Measurements from ENCODE around the gene PRKAR2B. TPM values are rescaled to one million over a fixed set of nuclear protein-coding genes. Genes with fewer than 3 reads are reported as not detected.

The PRKAR2B gene
- total RNA-seq, 1 donor from 2014 or later = 43.4 TPM

- Mint-ChIP-seq H3K36me3 (peaks cover 3% of the 10 kb centered on the region), H3K4me3 (no peak overlapping the region), H3K4me1 (peaks cover 3% of the 10 kb centered on the region), H3K27me3 (ENCODE audit: insufficient read depth, low read depth) (peaks cover 4% of the 10 kb centered on the region), H3K9me3 (peaks cover 11% of the 10 kb centered on the region), H3K27ac (peak overlapping the region; percentile 29)
- H3K4me2 ChIP-seq = no peak overlapping the region
- H3K27me3 ChIP-seq = no peaks in the 10 kb centered on the region
- no peak for TF ChIP-seq EZH2 (IDR thresholded peaks at IDR 0.05)
- TF ChIP-seq EZH2phosphoT487 (IDR thresholded peaks at IDR 0.05) = no peak
- TF ChIP-seq, protein P1, sequence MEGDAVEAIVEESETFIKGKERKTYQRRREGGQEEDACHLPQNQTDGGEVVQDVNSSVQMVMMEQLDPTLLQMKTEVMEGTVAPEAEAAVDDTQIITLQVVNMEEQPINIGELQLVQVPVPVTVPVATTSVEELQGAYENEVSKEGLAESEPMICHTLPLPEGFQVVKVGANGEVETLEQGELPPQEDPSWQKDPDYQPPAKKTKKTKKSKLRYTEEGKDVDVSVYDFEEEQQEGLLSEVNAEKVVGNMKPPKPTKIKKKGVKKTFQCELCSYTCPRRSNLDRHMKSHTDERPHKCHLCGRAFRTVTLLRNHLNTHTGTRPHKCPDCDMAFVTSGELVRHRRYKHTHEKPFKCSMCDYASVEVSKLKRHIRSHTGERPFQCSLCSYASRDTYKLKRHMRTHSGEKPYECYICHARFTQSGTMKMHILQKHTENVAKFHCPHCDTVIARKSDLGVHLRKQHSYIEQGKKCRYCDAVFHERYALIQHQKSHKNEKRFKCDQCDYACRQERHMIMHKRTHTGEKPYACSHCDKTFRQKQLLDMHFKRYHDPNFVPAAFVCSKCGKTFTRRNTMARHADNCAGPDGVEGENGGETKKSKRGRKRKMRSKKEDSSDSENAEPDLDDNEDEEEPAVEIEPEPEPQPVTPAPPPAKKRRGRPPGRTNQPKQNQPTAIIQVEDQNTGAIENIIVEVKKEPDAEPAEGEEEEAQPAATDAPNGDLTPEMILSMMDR (IDR thresholded peaks at IDR 0.05) = no peak
- no peak overlapping the region for H3K9ac ChIP-seq
- H3F3A ChIP-seq (ENCODE audit: low read depth) = no peaks in the 10 kb centered on the region
- no peaks in the 10 kb centered on the region for H3K4me1 ChIP-seq
- no peaks in the 10 kb centered on the region for H3K9me3 ChIP-seq (ENCODE audit: low read depth)
- no peak overlapping the region for H3K27ac ChIP-seq
- no peak for DNase-seq (ENCODE audit: low spot score)
- no peak overlapping the region for H3K4me3 ChIP-seq
- H3K36me3 ChIP-seq = no peaks in the 10 kb centered on the region
- no peaks in the 10 kb centered on the region for H4K20me1 ChIP-seq (ENCODE audit: low read depth)
- H3K79me2 ChIP-seq (ENCODE audit: low read depth) = no peaks in the 10 kb centered on the region
- H2AFZ ChIP-seq (replicated peaks) = no peak overlapping the region
Measured at GRCh38 chr7:107103369-107103768, 58.9 kb downstream of the PRKAR2B start.

- H3K27ac Mint-ChIP-seq = no peak overlapping the region
- H3K9me3 Mint-ChIP-seq = peaks cover 10% of the 10 kb centered on the region
- TF ChIP-seq EZH2 (IDR thresholded peaks at IDR 0.05) = no peak
- no peak for TF ChIP-seq EZH2phosphoT487 (IDR thresholded peaks at IDR 0.05)
- TF ChIP-seq, protein P1 (IDR thresholded peaks at IDR 0.05) = no peak
Measured at GRCh38 chr7:107104801-107105200, 60.3 kb downstream of the PRKAR2B start.

DNA sequence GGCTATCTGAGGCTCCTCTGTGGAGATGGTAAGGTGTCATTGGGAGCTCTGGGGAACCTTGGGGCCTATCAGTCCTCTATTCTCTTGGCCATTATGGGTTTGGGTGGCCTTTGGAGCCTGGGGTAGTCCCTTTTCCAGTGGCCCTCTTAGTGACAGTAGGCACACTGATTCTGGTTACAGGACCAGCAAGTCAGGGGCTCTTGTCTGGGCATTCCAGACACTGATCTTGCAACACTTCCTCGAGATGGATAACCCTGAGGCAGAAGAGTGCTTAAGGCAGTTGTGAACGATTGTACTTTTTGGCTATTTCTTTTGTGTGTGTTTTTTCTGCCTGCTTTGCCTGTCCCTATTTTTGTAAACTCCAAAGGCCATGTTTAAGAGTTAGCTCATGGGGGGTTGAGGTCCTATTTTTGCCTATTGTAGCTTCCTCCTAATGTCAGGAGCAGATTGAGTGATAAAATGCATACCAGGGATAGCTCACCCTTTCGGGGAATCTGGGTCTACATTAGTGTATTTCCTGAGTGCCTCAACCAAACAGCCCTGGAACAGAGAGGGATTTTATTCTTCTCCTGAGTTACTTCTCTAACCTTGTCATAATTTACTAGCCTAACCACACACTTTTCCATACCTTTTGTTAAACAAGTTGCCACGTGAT, 61.2 kb downstream of the PRKAR2B start:
- H3K27ac ChIP-seq = no peak overlapping the region
- H2AFZ ChIP-seq (replicated peaks) = no peak overlapping the region
- H3K36me3 ChIP-seq = no peaks in the 10 kb centered on the region
- H3K4me2 ChIP-seq = no peak overlapping the region
- Mint-ChIP-seq H3K4me3 (no peak overlapping the region), H3K9me3 (peaks cover under 1% of the 10 kb centered on the region), H3K27me3 (ENCODE audit: insufficient read depth, low read depth) (peaks cover 2% of the 10 kb centered on the region), H3K27ac (no peak overlapping the region), H3K4me1 (peaks cover 3% of the 10 kb centered on the region), H3K36me3 (no peaks in the 10 kb centered on the region)
- no peak for DNase-seq (ENCODE audit: low spot score)
- no peak overlapping the region for H3K9ac ChIP-seq
- no peaks in the 10 kb centered on the region for H3K4me1 ChIP-seq
- no peak overlapping the region for H3K4me3 ChIP-seq
- no peaks in the 10 kb centered on the region for H3K27me3 ChIP-seq
- no peaks in the 10 kb centered on the region for H4K20me1 ChIP-seq (ENCODE audit: low read depth)
- H3F3A ChIP-seq (ENCODE audit: low read depth) = no peaks in the 10 kb centered on the region
- TF ChIP-seq, protein P1 (IDR thresholded peaks at IDR 0.05) = no peak
- no peak for TF ChIP-seq EZH2phosphoT487 (IDR thresholded peaks at IDR 0.05)
- TF ChIP-seq EZH2 (IDR thresholded peaks at IDR 0.05) = no peak
- no peaks in the 10 kb centered on the region for H3K9me3 ChIP-seq (ENCODE audit: low read depth)
- no peaks in the 10 kb centered on the region for H3K79me2 ChIP-seq (ENCODE audit: low read depth)

More at GRCh38 chr7:107104801-107105200, 60.3 kb downstream of the PRKAR2B start:
- H3F3A ChIP-seq (ENCODE audit: low read depth) = no peaks in the 10 kb centered on the region
- H3K27ac ChIP-seq = no peak overlapping the region
- H3K9ac ChIP-seq = no peak overlapping the region
- H3K4me1 ChIP-seq = no peaks in the 10 kb centered on the region
- no peak overlapping the region for H2AFZ ChIP-seq (replicated peaks)
- Mint-ChIP-seq H3K4me3 (no peak overlapping the region), H3K27me3 (ENCODE audit: insufficient read depth, low read depth) (peaks cover 2% of the 10 kb centered on the region), H3K36me3 (peaks cover 2% of the 10 kb centered on the region), H3K4me1 (peaks cover 3% of the 10 kb centered on the region)
- no peak overlapping the region for H3K4me2 ChIP-seq
- H3K9me3 ChIP-seq (ENCODE audit: low read depth) = no peaks in the 10 kb centered on the region
- DNase-seq (ENCODE audit: low spot score) = no peak
- no peaks in the 10 kb centered on the region for H3K79me2 ChIP-seq (ENCODE audit: low read depth)
- no peaks in the 10 kb centered on the region for H3K27me3 ChIP-seq
- no peaks in the 10 kb centered on the region for H3K36me3 ChIP-seq
- H4K20me1 ChIP-seq (ENCODE audit: low read depth) = no peaks in the 10 kb centered on the region
- H3K4me3 ChIP-seq = no peak overlapping the region

All from neural progenitor cell (in vitro differentiated cells).